ENCODE data around the gene COL9A3. TPM values are rescaled to one million over a fixed set of nuclear protein-coding genes. Genes with fewer than 3 reads are reported as not detected.

The COL9A3 gene
- polyA plus RNA-seq, 1 donor, result 10.6 TPM

GRCh38 chr20:62859721-62860120 is 42.9 kb downstream of the COL9A3 start:
- DNase-seq, result no peak

- DNase-seq, result no peak
These were observed 43.6 kb downstream of the COL9A3 start for GRCh38 chr20:62860391-62860923.

DNA sequence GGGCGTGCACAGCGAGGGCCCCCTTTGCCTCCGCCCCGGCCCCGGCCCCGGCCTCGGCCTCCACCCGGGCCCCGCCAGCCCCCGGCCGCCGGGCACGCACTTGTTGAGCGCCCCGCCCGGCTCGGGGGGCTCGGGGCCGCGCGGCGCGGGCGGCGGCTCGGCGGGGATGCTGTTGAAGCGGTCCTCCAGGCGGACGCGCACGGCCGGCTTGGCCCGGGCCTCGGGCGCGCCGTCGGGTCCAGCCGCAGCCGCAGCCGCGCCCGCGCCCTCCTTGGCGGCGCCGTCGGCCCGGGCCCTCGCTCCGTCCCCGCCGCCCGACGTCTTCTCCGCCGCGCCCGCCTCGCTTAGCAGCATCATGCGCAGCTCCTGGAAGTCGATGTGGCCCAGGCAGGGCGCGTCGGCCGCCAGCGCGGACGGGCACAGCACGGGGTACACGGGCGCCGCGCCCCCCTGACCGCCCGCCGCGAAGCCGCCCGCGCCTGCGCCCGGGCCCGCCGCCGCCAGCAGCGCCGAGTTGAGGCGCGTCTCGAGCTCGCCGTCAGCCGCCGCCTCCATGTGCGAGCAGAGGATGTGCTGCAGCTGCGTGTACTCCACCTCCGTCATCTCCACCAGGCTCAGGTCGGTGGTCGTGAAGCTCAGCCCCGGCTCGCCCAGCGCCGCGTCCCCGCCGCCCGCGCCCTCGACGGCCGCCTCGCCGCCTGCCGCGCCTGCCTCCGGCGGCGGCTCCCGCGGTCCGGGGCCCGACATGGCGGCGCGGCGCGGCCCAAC is 44.3 kb downstream of the COL9A3 start:
- DNase-seq, result no peak

GRCh38 chr20:62861726-62862336 is 45.0 kb downstream of the COL9A3 start, which contains the start of gene TCFL5:
Gene TCFL5 (minus strand): TSS chr20:62861822. CDS start chr20:62861670, 152 bp downstream.
- peak; percentile 84 for DNase-seq

- no peak for DNase-seq
These were observed 47.4 kb downstream of the COL9A3 start for GRCh38 chr20:62864207-62864606.

DNA sequence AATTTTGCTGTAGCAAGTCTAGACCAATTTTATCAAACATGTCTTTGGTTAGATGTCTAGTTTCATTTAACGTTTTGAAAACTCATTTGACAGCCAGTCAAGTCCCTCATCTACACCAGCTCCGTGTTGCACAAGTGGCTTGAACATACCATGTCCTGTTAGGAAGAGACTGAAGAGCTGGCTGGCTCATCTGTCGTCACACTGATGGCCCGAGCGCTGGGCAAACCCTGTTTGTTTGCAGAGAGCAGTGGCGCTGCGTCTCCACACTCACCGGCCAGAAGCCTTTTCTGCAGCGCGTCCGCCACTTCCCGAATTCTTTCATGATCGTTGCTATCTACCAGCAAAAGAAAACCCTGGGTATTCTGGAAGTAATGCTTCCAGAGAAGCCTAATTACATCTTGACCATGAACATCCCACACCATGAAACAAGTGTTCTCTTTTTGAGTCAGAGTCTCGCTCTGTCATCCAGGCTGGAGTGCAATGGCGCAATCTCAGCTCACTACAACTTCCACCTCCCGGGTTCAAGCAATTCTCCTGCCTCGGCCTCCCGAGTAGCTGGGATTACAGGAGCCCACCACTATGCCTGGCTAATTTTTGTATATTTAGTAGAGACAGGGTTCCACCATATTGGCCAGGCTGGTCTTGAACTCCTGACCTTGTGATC is 55.5 kb downstream of the COL9A3 start:
- no peak for DNase-seq

DNA sequence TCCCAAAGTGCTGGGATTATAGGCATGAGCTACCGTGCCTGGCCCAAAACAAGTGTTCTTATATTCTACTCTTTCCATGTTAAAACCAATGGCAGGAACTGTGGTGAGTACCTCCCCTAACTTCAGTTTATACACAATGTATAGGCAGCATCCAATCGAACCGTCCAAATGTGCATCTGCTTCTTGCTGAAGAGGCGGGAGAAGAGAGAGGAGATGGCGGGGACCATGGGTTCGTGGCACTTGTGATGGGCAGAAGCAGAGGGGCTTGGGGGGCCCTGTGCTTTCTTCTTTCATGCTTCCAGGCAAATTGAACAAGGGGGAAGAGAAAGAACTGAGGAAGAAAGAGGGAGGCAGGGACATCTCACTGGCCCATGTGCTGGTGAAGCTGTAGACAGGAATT is 56.0 kb downstream of the COL9A3 start:
- no peak for DNase-seq

- no peak for DNase-seq
These were observed 56.4 kb downstream of the COL9A3 start for GRCh38 chr20:62873280-62873679.

- DNase-seq, result peak; percentile 62
These were observed 56.8 kb downstream of the COL9A3 start for GRCh38 chr20:62873681-62874031.

DNA sequence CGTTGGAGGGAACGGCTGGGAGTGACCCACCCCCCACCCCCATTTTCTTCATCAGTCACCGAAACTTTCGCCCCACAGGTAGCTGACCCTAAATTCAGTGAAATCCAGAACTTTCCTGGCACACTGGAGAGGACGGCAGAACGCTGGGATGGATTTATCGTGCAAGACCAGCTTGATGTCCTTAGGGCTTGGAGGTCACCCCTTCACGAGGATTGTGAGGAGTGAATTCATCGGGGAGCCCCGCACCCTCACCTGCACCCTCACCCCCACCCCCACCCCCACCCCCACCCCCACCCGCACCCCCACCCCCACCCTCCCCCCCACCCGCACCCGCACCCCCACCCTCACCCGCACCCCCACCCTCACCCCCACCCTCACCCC is 58.1 kb downstream of the COL9A3 start:
- DNase-seq, result no peak

- DNase-seq, result peak; percentile 86
These were observed 58.8 kb downstream of the COL9A3 start for GRCh38 chr20:62875419-62876361.

DNA sequence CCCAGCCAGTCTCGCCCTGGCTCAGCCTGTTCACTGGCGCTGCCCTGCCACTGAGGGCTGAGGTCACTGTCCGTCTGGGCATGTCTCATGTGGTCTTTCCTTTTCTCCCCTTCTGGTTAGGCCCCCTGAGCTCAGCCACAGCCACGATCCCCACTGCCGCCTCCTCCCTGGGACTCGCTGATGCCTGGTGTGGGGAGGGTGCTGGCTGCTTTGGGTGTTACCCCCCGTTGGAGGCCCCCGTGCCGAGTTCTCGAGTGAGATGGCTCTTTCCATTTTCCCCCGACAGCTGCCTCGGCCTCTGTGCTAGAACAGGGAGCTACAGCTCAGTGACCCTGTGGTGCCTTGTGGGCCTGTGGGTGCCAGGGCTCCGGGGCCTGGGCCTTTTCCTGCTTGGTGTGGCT is 59.7 kb downstream of the COL9A3 start:
- no peak for DNase-seq

GRCh38 chr20:62876902-62877816 is 60.3 kb downstream of the COL9A3 start:
- DNase-seq, result peak; percentile 87

DNA sequence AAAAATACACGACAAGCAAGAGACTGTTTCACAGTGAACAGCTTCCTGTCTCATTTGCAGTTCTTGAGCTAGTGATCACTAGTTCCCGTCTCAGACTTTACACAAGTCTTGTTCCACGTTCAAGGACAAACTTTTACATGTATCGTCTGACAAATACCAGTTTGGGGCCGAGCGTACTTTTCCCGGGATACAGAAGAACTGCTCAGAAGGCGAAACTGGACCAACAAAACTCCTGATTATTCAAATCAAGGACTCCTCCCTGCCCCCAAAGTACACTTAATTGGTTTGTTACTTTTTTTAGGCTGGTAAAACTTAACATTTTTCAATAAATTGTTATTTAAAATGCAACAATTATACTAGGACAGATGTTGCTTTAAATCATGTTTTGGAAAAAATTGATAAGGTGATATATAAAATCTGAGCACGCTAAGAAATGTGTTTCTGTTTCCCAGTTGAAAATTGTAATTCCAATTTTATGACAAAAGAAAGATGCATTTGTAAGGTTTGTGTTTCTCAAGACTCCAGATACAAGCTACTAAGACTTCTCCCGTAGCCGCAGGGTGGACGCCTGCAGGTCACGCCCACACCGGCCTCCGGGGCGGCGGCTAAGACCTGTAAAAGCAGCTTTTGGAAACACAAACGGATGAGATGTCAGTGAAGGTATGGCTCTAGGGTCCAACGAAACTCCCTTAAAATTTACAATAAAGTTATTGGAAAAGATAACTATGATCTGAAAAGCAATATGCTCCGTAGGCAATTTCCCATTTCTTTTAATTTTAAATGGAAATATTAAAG is 61.6 kb downstream of the COL9A3 start:
- DNase-seq, result no peak

GRCh38 chr20:62879275-62880146 is 62.7 kb downstream of the COL9A3 start:
- no peak for DNase-seq

DNA sequence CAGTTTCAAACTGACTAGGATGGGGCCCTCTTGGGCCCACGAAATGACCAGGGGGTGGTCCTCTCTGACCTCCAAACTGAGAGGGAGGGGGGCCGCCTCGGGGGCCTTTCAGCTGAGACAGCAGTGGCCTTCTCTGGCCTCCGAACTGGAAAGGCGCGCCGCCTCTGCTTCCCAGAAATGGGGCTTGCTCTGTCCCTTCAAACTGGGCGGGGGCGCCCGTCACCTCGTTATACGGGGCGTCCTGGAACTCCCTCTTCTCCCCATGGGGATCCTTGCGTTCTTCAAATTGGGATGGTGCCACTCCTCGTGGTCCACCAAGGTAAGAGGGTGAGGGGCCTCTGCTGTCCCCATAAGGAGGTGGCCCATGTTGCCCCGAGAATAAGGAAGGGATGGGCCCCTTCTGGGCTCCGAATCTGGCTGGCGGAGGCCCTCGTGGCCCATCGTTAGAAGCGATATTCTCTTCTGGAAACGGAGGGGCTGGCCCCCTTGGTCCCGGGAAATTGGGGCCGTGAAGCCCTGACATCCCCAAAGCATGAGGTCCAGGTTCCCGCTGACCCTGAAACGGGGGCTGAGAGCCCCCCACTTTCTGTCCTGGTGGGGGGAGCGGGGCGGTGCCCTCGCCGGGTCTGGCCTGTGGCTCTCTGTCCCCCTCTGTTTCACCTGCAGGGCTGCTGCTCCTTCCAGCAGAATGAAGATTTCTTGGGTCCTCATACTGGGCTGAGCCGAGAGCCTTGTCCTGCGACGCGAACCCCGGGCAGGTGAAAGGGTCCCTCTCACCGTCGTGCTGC is 63.5 kb downstream of the COL9A3 start:
- no peak for DNase-seq

DNA sequence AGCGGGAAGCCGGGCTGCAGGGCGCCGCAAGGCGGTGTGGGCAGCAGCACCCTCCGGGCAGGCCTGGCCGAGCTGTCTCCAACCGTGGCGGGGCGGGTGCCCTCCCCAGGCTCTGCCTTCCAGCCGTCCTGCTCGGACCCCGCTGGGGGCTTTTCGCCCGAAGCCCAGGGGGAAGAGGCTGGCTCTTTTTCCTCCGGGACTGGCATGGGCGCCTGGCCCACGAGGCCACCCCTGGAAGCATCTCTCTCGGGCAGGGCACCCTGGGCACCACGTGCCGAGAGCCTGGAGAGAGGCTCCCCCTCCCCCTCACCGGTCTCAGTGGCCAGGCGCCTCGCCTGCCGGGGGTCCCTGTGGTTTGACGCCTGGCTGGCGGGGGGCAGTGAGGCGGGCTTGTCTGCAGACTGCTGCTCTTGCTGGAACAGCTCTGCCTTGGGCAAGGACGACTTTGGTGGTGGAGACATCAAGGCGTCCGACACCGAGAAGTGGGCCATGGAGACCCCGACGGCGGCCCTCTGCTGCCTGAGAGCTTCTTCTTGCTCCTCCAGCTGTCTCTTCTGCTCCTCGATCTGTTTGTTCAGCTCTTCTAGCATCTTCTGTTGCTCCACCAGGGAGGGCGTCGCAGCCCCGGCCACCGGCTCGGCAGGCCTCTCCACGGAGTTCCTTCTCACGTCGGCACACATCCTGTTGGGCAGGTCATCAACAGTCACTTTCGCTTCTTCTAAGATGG is 64.2 kb downstream of the COL9A3 start:
- no peak for DNase-seq

Data from hindlimb muscle (tissue), 1 donor.